H1 (cell line): ENCODE data around the gene ZC3H11A. TPM values are rescaled to one million over a fixed set of nuclear protein-coding genes. Genes with fewer than 3 reads are reported as not detected.

Experiments
- CTCF ChIA-PET: fragments of 300-600 bp; sonication (Branson Sonifier 250); formaldehyde crosslinking; loops from one replicate; lab custom pipeline; 2021; ENCODE audit not compliant: partially characterized antibody; lab: Charles Lee
- POLR2A ChIA-PET: fragments of 300-600 bp; sonication (Branson Sonifier 250); formaldehyde crosslinking; loops from one replicate; lab custom pipeline; 2021; ENCODE audit warnings: inconsistent platforms; ENCODE audit not compliant: partially characterized antibody; lab: Charles Lee
- DNase-seq, 2 experiments: peaks; one replicate each; pipeline versions ENCODE4 v3.0.0 to v3.0.0-alpha.2; 2010 to 2022; ENCODE audit warnings: low spot score in 2 of 2, low read depth in 1 of 2, mixed read lengths in 1 of 2
- FAIRE-seq: peaks from 2 replicates; lab custom pipeline; 2011; peaks lifted over from hg19 to GRCh38; lab: Jason Lieb, UNC
- H2AFZ ChIP-seq: 2 replicates; pipeline ENCODE4 v1.8.1; 2012; ENCODE audit warnings: low read length, inconsistent platforms
- H2AK5ac ChIP-seq: 2 replicates; pipeline ENCODE4 v1.6.1; 2013; ENCODE audit warnings: low read depth, low read length
- H2BK120ac ChIP-seq: replicated peaks from 2 replicates; pipeline ENCODE3; 2013; ENCODE audit warnings: low read depth, low read length, inconsistent platforms
- H2BK12ac ChIP-seq: 2 replicates; pipeline ENCODE4 v1.6.1; 2013; ENCODE audit warnings: low read depth, low read length
- H2BK15ac ChIP-seq: 2 replicates; pipeline ENCODE4 v1.6.1; 2013; ENCODE audit warnings: low read length
- H2BK20ac ChIP-seq: 2 replicates; pipeline ENCODE4 v1.6.1; 2013; ENCODE audit warnings: low read length
- H2BK5ac ChIP-seq: 2 replicates; pipeline ENCODE4 v1.6.1; 2013; ENCODE audit warnings: low read depth, low read length
- H3K14ac ChIP-seq: 2 replicates; pipeline ENCODE4 v1.6.1; 2013; ENCODE audit warnings: inconsistent platforms; ENCODE audit not compliant: insufficient read length
- H3K18ac ChIP-seq: 2 replicates; pipeline ENCODE4 v1.6.1; 2013; ENCODE audit warnings: low read length; ENCODE audit errors: extremely low read depth
- H3K23ac ChIP-seq: 2 replicates; pipeline ENCODE4 v1.6.1; 2013; ENCODE audit warnings: inconsistent platforms; ENCODE audit not compliant: insufficient read length
- H3K23me2 ChIP-seq: 2 replicates; pipeline ENCODE4 v1.6.1; 2013; ENCODE audit warnings: low read depth, low read length
- H3K27ac ChIP-seq: 2 replicates; pipeline ENCODE4 v1.6.1; 2011; ENCODE audit warnings: low read depth, low read length, inconsistent platforms
- H3K27me3 ChIP-seq, 4 experiments: replicated peaks in 1 of 4; 1 replicate in 1 of 4; 2 replicates in 3 of 4; pipeline versions ENCODE4 v1.6.1 to v1.8.1; 2011 to 2013; ENCODE audit warnings: low read length in 3 of 4, mild to moderate bottlenecking in 3 of 4, inconsistent platforms in 2 of 4, mixed read lengths in 2 of 4, moderate library complexity in 1 of 4; ENCODE audit not compliant: control insufficient read depth in 3 of 4, insufficient read depth in 3 of 4; ENCODE audit errors: extremely low read depth in 1 of 4
- H3K36me3 ChIP-seq, 4 experiments: 2 replicates each; pipeline versions ENCODE4 v1.6.1 to v1.8.1; 2011 to 2013; ENCODE audit warnings: mild to moderate bottlenecking in 4 of 4, low read length in 3 of 4, moderate library complexity in 2 of 4, control low read depth in 1 of 4, inconsistent platforms in 1 of 4; ENCODE audit not compliant: insufficient read depth in 4 of 4, control insufficient read depth in 2 of 4
- H3K4ac ChIP-seq: replicated peaks from 2 replicates; pipeline ENCODE3; 2013; ENCODE audit warnings: low read length, low read depth, mixed read lengths, inconsistent platforms; ENCODE audit not compliant: insufficient read length
- H3K4me1 ChIP-seq, 4 experiments: replicated peaks in 1 of 4; 1 replicate in 1 of 4; 2 replicates in 3 of 4; pipeline versions ENCODE4 v1.6.1 to v1.8.1; 2011 to 2013; ENCODE audit warnings: low read length in 3 of 4, inconsistent platforms in 2 of 4, mixed read lengths in 1 of 4; ENCODE audit not compliant: insufficient read depth in 4 of 4, control insufficient read depth in 3 of 4
- H3K4me2 ChIP-seq, 2 experiments: 2 replicates each; pipeline versions ENCODE4 v1.6.1 to v1.8.1; 2011 to 2013; ENCODE audit warnings: low read depth in 2 of 2, low read length in 2 of 2, control low read depth in 1 of 2, inconsistent platforms in 1 of 2, mild to moderate bottlenecking in 1 of 2; ENCODE audit not compliant: insufficient read depth in 1 of 2
- H3K4me3 ChIP-seq, 4 experiments: fragments of 200-600, 300-600 bp in 1 of 4; sonication (generic), shearing (Covaris generic), sonication (Bioruptor Twin) in 1 of 4; 2 replicates each; pipeline versions ENCODE4 v1.5.1 to v1.8.1; 2011 to 2016; ENCODE audit warnings: low read length in 4 of 4, low read depth in 3 of 4, control low read depth in 2 of 4, inconsistent platforms in 2 of 4, mild to moderate bottlenecking in 2 of 4, mixed read lengths in 1 of 4, moderate library complexity in 1 of 4; ENCODE audit not compliant: insufficient read depth in 2 of 4; ENCODE audit errors: extremely low read depth in 1 of 4
- H3K56ac ChIP-seq: replicated peaks from 2 replicates; pipeline ENCODE3; 2013; ENCODE audit warnings: low read depth, mild to moderate bottlenecking, mixed read lengths, low read length, inconsistent platforms; ENCODE audit not compliant: insufficient read length
- H3K79me1 ChIP-seq: 2 replicates; pipeline ENCODE4 v1.6.1; 2013; ENCODE audit warnings: low read depth, low read length, control low read depth
- H3K79me2 ChIP-seq, 2 experiments: 2 replicates each; pipeline versions ENCODE4 v1.6.1 to v1.8.1; 2012 to 2013; ENCODE audit warnings: low read length in 2 of 2, mild to moderate bottlenecking in 2 of 2, inconsistent platforms in 1 of 2; ENCODE audit not compliant: insufficient read depth in 2 of 2, control insufficient read depth in 1 of 2
- H3K9ac ChIP-seq, 4 experiments: replicated peaks in 1 of 4; 1 replicate in 1 of 4; 2 replicates in 3 of 4; pipeline versions ENCODE4 v1.6.1 to v1.8.1; 2011 to 2013; ENCODE audit warnings: low read depth in 3 of 4, low read length in 3 of 4, control low read depth in 2 of 4, mild to moderate bottlenecking in 2 of 4, moderate library complexity in 2 of 4, inconsistent platforms in 1 of 4; ENCODE audit errors: extremely low read depth in 1 of 4
- H3K9me3 ChIP-seq, 2 experiments: 2 replicates each; pipeline versions ENCODE4 v1.6.1 to v1.8.1; 2012 to 2013; ENCODE audit warnings: mild to moderate bottlenecking in 2 of 2, moderate library complexity in 2 of 2, control low read depth in 1 of 2, inconsistent platforms in 1 of 2, low read depth in 1 of 2, low read length in 1 of 2, mixed read lengths in 1 of 2; ENCODE audit not compliant: insufficient read depth in 2 of 2
- H4K20me1 ChIP-seq, 2 experiments: replicated peaks in 1 of 2; 2 replicates each; pipeline versions ENCODE3 to v1.8.1; 2011 to 2013; ENCODE audit warnings: inconsistent platforms in 2 of 2, low read length in 2 of 2, mild to moderate bottlenecking in 1 of 2; ENCODE audit not compliant: insufficient read depth in 2 of 2, control insufficient read depth in 1 of 2
- H4K5ac ChIP-seq: 2 replicates; pipeline ENCODE4 v1.6.1; 2013; ENCODE audit warnings: low read length, low read depth, mixed read lengths, inconsistent platforms; ENCODE audit not compliant: insufficient read length
- H4K8ac ChIP-seq: 2 replicates; pipeline ENCODE4 v1.8.0; 2013; ENCODE audit warnings: mild to moderate bottlenecking, moderate library complexity, low read length, inconsistent platforms; ENCODE audit not compliant: insufficient read depth; ENCODE audit errors: extremely low read depth
- H4K91ac ChIP-seq: replicated peaks from 2 replicates; pipeline ENCODE3; 2013; ENCODE audit warnings: low read length, mixed read lengths, inconsistent platforms; ENCODE audit not compliant: insufficient read length
- CEBPB ChIP-seq: IDR thresholded peaks from 2 replicates; pipeline ENCODE4 v1.6.1; 2012; ENCODE audit warnings: low read depth, low read length
- FOSL1 ChIP-seq: IDR thresholded peaks from 2 replicates; pipeline ENCODE4 v1.6.1; 2011; ENCODE audit warnings: mild to moderate bottlenecking, low read depth, low read length, moderate library complexity; ENCODE audit not compliant: insufficient read depth
- HDAC2 ChIP-seq, 2 experiments: fragments of 300-600 bp in 1 of 2; sonication (generic) in 1 of 2; IDR thresholded peaks; 2 replicates each; pipeline ENCODE4 v1.6.1; 2011 to 2012; ENCODE audit warnings: low read depth in 2 of 2, low read length in 2 of 2, mild to moderate bottlenecking in 2 of 2, moderate library complexity in 2 of 2, borderline replicate concordance in 1 of 2, inconsistent platforms in 1 of 2
- JUND ChIP-seq: IDR thresholded peaks from 2 replicates; pipeline ENCODE4 v1.6.1; 2011; ENCODE audit warnings: mild to moderate bottlenecking, improper control_type of control experiment, low read length
- MAFK ChIP-seq: IDR thresholded peaks from 2 replicates; pipeline ENCODE4 v1.6.1; 2012; ENCODE audit warnings: low read depth, mild to moderate bottlenecking, improper control_type of control experiment, low read length
- NRF1 ChIP-seq: IDR thresholded peaks from 2 replicates; pipeline ENCODE4 v1.6.1; 2011; ENCODE audit warnings: mild to moderate bottlenecking, low read depth, low read length, improper control_type of control experiment
- POU5F1 ChIP-seq: IDR thresholded peaks from 2 replicates; pipeline ENCODE4 v1.6.1; 2011; ENCODE audit warnings: low read depth, mild to moderate bottlenecking, low read length, moderate library complexity
- RAD21 ChIP-seq, 2 experiments: IDR thresholded peaks in 1 of 2; conservative IDR thresholded peaks in 1 of 2; 2 replicates each; pipeline ENCODE4 v1.6.1; 2011; ENCODE audit warnings: low read depth in 2 of 2, low read length in 2 of 2, improper control_type of control experiment in 1 of 2, inconsistent platforms in 1 of 2, mild to moderate bottlenecking in 1 of 2, moderate library complexity in 1 of 2
- RBBP5 ChIP-seq: IDR thresholded peaks from 2 replicates; pipeline ENCODE4 v1.7.1; 2012; ENCODE audit warnings: low read depth, mild to moderate bottlenecking, inconsistent platforms, low read length, moderate library complexity, borderline replicate concordance
- RFX5 ChIP-seq: IDR thresholded peaks from 2 replicates; pipeline ENCODE4 v1.6.1; 2011; ENCODE audit warnings: low read depth, low read length, improper control_type of control experiment, borderline replicate concordance
- SIX5 ChIP-seq: IDR thresholded peaks from 2 replicates; pipeline ENCODE4 v1.6.1; 2011; ENCODE audit warnings: mild to moderate bottlenecking, low read depth, low read length
- TBP ChIP-seq: IDR thresholded peaks from 2 replicates; pipeline ENCODE4 v1.6.1; 2011; ENCODE audit warnings: low read depth, low read length, improper control_type of control experiment
- TEAD4 ChIP-seq: IDR thresholded peaks from 2 replicates; pipeline ENCODE4 v1.6.1; 2012; ENCODE audit warnings: low read depth, low read length, inconsistent platforms, mixed read lengths
- YY1 ChIP-seq: IDR thresholded peaks from 2 replicates; pipeline ENCODE4 v1.6.1; 2011; ENCODE audit warnings: low read depth, mild to moderate bottlenecking, low read length
- ZNF274 ChIP-seq: IDR thresholded peaks from 2 replicates; pipeline ENCODE4 v1.7.0; 2012; ENCODE audit warnings: low read length, borderline replicate concordance; ENCODE audit errors: extremely low read depth
- WGBS, 2 experiments: shearing (Covaris generic) in 1 of 2; methylation state at CpG; one replicate each; pipeline versions ENCODE4 v1.1.6 to v1.1.7; 2013 to 2015; ENCODE audit warnings: low lambda C conversion rate in 2 of 2, mixed read lengths in 2 of 2, inconsistent platforms in 1 of 2, low coverage in 1 of 2, missing lambda C conversion rate in 1 of 2; ENCODE audit not compliant: insufficient replicate concordance in 2 of 2, insufficient coverage in 1 of 2, insufficient read length in 1 of 2; ENCODE audit errors: extremely low coverage in 1 of 2, missing lambda C conversion rate in 1 of 2; 5-methylcytosine and 5-hydroxymethylcytosine counted together
- polyA plus RNA-seq, 7 experiments: library from polyadenylated mRNA; depleted of rRNA in 3 of 7; stranded (reverse) in 5 of 7; unstranded in 2 of 7; fragments of >200 nt in 5 of 7; fragments of 200-250 nt in 2 of 7; gene quantifications; 1 replicate in 5 of 7; 2 replicates in 1 of 7; 4 replicates in 1 of 7; pipeline versions ENCODE4 v1.2.1 to v1.2.3, GENCODE V29; 2011 to 2013; ENCODE audit warnings: missing spikeins in 2 of 7, mixed read lengths in 2 of 7
- total RNA-seq: library from RNA; stranded (reverse); fragmentation: NEBNext Ultra II Directional; extraction: Animal tissue kit (Norgen Biotek cat#: 25700); gene quantifications from 2 replicates; pipeline ENCODE4 v1.2.1, GENCODE V29; 2021

The ZC3H11A gene
- total and polyA plus RNA-seq, 2 of the 8 experiments (the other 6 are each of a cell fraction or from before 2014, with no cell fraction given): 37.2 to 105 TPM

DNA sequence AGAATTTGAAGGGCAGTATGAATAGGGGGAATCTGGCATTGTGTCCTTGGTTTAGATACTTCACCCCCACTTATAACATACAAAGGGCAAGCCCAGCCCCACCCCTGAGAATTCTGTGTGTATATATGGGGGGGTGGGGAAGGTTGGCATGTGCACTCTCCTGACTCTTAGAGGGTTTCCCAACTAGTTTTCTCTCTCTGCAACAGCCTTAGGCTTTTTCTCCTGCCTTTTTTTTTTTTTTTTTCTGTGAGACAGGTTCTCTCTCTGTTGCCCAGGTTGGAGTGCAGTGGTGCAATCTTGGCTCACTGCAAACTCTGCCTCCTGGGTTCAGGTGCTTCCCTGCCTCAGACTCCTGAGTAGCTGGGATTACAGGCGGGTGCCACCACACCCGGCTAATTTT lies 2.9 kb upstream of the ZC3H11A start:
- H2BK120ac ChIP-seq: no peak overlapping the region
- H2BK15ac ChIP-seq: no peak overlapping the region
- H3K9ac ChIP-seq: no peak overlapping the region
- no peak overlapping the region for H3K27ac ChIP-seq
- no peak overlapping the region for H3K14ac ChIP-seq
- no peaks in the 10 kb centered on the region for H3K27me3 ChIP-seq
- H4K5ac ChIP-seq: no peak overlapping the region
- H3K18ac ChIP-seq: no peak overlapping the region
- no peak overlapping the region for H4K8ac ChIP-seq
- no peak overlapping the region for H3K56ac ChIP-seq
- ChIA-PET CTCF (interaction anchor here (0.6 to 1.3 kb wide), 2 partner anchors 58 to 567 kb away, joined by 3 to 6 read pairs; no protein-coding TSS in a partner anchor), POLR2A (no interaction called here)
- no peak overlapping the region for H3K4ac ChIP-seq
- DNase-seq (no peak), FAIRE-seq (no peak)
- H3K23me2 ChIP-seq: no peaks in the 10 kb centered on the region
- no peak overlapping the region for H3K4me2 ChIP-seq
- H3K4me1 ChIP-seq: peaks cover 2 to 13% (median 4%) of the 10 kb centered on the region in 4 experiments; a peak in 5 of 7 replicates
- H4K20me1 ChIP-seq: no peaks in the 10 kb centered on the region
- H3K79me1 ChIP-seq: no peaks in the 10 kb centered on the region
- no peak overlapping the region for H2BK5ac ChIP-seq
- no peak overlapping the region for H2AK5ac ChIP-seq
- H3K79me2 ChIP-seq: peaks cover 8 to 13% of the 10 kb centered on the region in 2 experiments
- no peak overlapping the region for H2BK20ac ChIP-seq
- H4K91ac ChIP-seq: no peak overlapping the region
- H2AFZ ChIP-seq: no peak overlapping the region
- WGBS, 2 experiments: 100% methylated on average over 2 of the region's 2 CpGs; no CpG with 5 or more reads in 1 of the 2 experiments
- no peak overlapping the region for H2BK12ac ChIP-seq
- H3K4me3 ChIP-seq: no peak overlapping the region
- H3K9me3 ChIP-seq: no peaks in the 10 kb centered on the region
- TF ChIP-seq CEBPB: no peak
- no peak for TF ChIP-seq TEAD4
- no peak for TF ChIP-seq NRF1
- no peak for TF ChIP-seq ZNF274
- no peak for TF ChIP-seq FOSL1
- TF ChIP-seq SIX5: no peak
- TF ChIP-seq RBBP5: no peak
- no peak for TF ChIP-seq HDAC2 (IDR thresholded peaks at IDR 0.05; ENCODE audit: borderline replicate concordance in 1 of 2, low read depth in 2 of 2, low read length in 2 of 2)
- TF ChIP-seq TBP: no peak
- TF ChIP-seq YY1: no peak
- no peak for TF ChIP-seq POU5F1
- TF ChIP-seq RAD21 (IDR thresholded peaks at IDR 0.05 in 1 of 2, conservative IDR thresholded peaks at IDR 0.05 in 1 of 2; ENCODE audit: low read depth in 2 of 2, low read length in 2 of 2): no peak
- no peak for TF ChIP-seq MAFK
- TF ChIP-seq RFX5: no peak
- TF ChIP-seq JUND: no peak
- H3K23ac ChIP-seq: no peak overlapping the region
- peaks cover 0 to 5% (median 3%) of the 10 kb centered on the region in 4 experiments; a peak in 3 of 8 replicates for H3K36me3 ChIP-seq
